Measurements from ENCODE around the gene RNU2-63P.

The RNU2-63P gene

GRCh38 chr2:88016960-88017779 lies 823 bp upstream of the RNU2-63P start:
- no peak for TF ChIP-seq CTCF (IDR thresholded peaks at IDR 0.05; ENCODE audit: low read depth, low read length, missing control alignments)
- DNase-seq (ENCODE audit: low read depth): peak; percentile 36
- H3K4me3 ChIP-seq (ENCODE audit: low read depth, low read length): peak overlapping the region; percentile 87

- TF ChIP-seq CTCF (IDR thresholded peaks at IDR 0.05; ENCODE audit: low read depth, low read length, missing control alignments): no peak
- no peak for DNase-seq (ENCODE audit: low read depth)
- no peak overlapping the region for H3K4me3 ChIP-seq (ENCODE audit: low read depth, low read length)
These were observed 5.3 kb downstream of the RNU2-63P start for GRCh38 chr2:88011011-88011410.

- H3K4me3 ChIP-seq (ENCODE audit: low read depth, low read length): no peak overlapping the region
- DNase-seq (ENCODE audit: low read depth): no peak
- no peak for TF ChIP-seq CTCF (IDR thresholded peaks at IDR 0.05; ENCODE audit: low read depth, low read length, missing control alignments)
These were observed 6.2 kb downstream of the RNU2-63P start for GRCh38 chr2:88010136-88010535.

- no peak for DNase-seq (ENCODE audit: low read depth)
- TF ChIP-seq CTCF (IDR thresholded peaks at IDR 0.05; ENCODE audit: low read depth, low read length, missing control alignments): no peak
- no peak overlapping the region for H3K4me3 ChIP-seq (ENCODE audit: low read depth, low read length)
These were observed 9.4 kb downstream of the RNU2-63P start for GRCh38 chr2:88006912-88007439.

- no peak for TF ChIP-seq CTCF (IDR thresholded peaks at IDR 0.05; ENCODE audit: low read depth, low read length, missing control alignments)
- no peak overlapping the region for H3K4me3 ChIP-seq (ENCODE audit: low read depth, low read length)
- DNase-seq (ENCODE audit: low read depth): no peak
These were observed 10.6 kb downstream of the RNU2-63P start for GRCh38 chr2:88005776-88006175.

- no peak for TF ChIP-seq CTCF (IDR thresholded peaks at IDR 0.05; ENCODE audit: low read depth, low read length, missing control alignments)
- no peak overlapping the region for H3K4me3 ChIP-seq (ENCODE audit: low read depth, low read length)
- no peak for DNase-seq (ENCODE audit: low read depth)
These were observed 13.1 kb downstream of the RNU2-63P start for GRCh38 chr2:88003074-88003755.
